HL-60 (cell line): Measurements from ENCODE around the gene CFAP97D2.

Experiments used
- CTCF ChIP-seq: IDR thresholded peaks from one replicate; pipeline ENCODE4 v1.5.1; 2011; ENCODE audit warnings: low read length, control low read depth, inconsistent platforms; ENCODE audit not compliant: insufficient read depth
- GABPA ChIP-seq: IDR thresholded peaks from 2 replicates; pipeline ENCODE4 v1.6.1; 2012; ENCODE audit warnings: low read depth
- POLR2AphosphoS5 ChIP-seq: IDR thresholded peaks from 2 replicates; pipeline ENCODE4 v1.6.1; 2012; ENCODE audit warnings: low read depth
- REST ChIP-seq: IDR thresholded peaks from 2 replicates; pipeline ENCODE4 v1.6.1; 2012; ENCODE audit warnings: low read depth; ENCODE audit not compliant: insufficient replicate concordance

- no peak for TF ChIP-seq CTCF
- no peak for TF ChIP-seq POLR2AphosphoS5
- TF ChIP-seq REST = no peak
- no peak for TF ChIP-seq GABPA
Measured at GRCh38 chr13:114248011-114248410, 69.0 kb downstream of the CFAP97D2 start.
